HepG2 (cell line): ENCODE measurements around the gene UGT2A2. TPM values are rescaled to one million over a fixed set of nuclear protein-coding genes. Genes with fewer than 3 reads are reported as not detected.

ENCODE experiments used
- ATAC-seq: fragments of 200-7000 bp; cut with Tn5 transposase; 3 replicates; pipeline ENCODE4 v1.9.1; 2020; ENCODE audit warnings: mild to moderate bottlenecking, moderate library complexity
- BruUV-seq: library from RNA; stranded (reverse); fragments of 400-500 nt; replicated peaks from 2 replicates; lab custom pipeline; 2021; lab: Mats Ljungman, UMichigan
- CTCF ChIA-PET: fragments of 300-600 bp; formaldehyde crosslinking; extraction: SDS; loops from one replicate; lab custom pipeline; 2021; ENCODE audit warnings: low total read pairs, inconsistent platforms, low intra/inter-chr PET ratio; lab: Yijun Ruan, JAX
- POLR2A ChIA-PET: fragments of 350-600 bp; sonication (Branson Sonifier 250); formaldehyde crosslinking; loops from one replicate; lab custom pipeline; 2020; ENCODE audit warnings: antibody characterized with exemption, inconsistent platforms; lab: Yijun Ruan, JAX
- DNase-seq: peaks from one replicate; pipeline ENCODE4 v3.0.0-alpha.2; 2015; ENCODE audit warnings: low spot score
- FAIRE-seq: peaks from 3 replicates; lab custom pipeline; 2011; peaks lifted over from hg19 to GRCh38; lab: Jason Lieb, UNC
- H2AFZ ChIP-seq: one replicate; pipeline ENCODE4 v1.6.1; 2011; ENCODE audit warnings: low read length, inconsistent platforms
- H3K27ac ChIP-seq: fragments of 300-600 bp; 3 replicates; pipeline ENCODE4 v1.8.0; 2011; ENCODE audit warnings: mixed run types, mild to moderate bottlenecking, mixed read lengths, low read length, inconsistent platforms; ENCODE audit not compliant: insufficient read depth; ENCODE audit errors: extremely low read length
- H3K27me3 ChIP-seq, 2 experiments: fragments of 200-600 bp in 1 of 2; 2 replicates in 1 of 2; 3 replicates in 1 of 2; pipeline versions ENCODE4 v1.6.0 to v1.8.0; 2011; ENCODE audit warnings: low read length in 2 of 2, mild to moderate bottlenecking in 2 of 2, moderate library complexity in 2 of 2, inconsistent platforms in 1 of 2; ENCODE audit not compliant: insufficient read depth in 2 of 2, control insufficient read depth in 1 of 2
- H3K36me3 ChIP-seq, 2 experiments: fragments of 200-600 bp in 1 of 2; replicated peaks in 1 of 2; 2 replicates in 1 of 2; 3 replicates in 1 of 2; pipeline versions ENCODE4 v1.5.1 to v1.8.0; 2011; ENCODE audit warnings: low read length in 2 of 2, inconsistent platforms in 1 of 2; ENCODE audit not compliant: insufficient read depth in 2 of 2, control insufficient read depth in 1 of 2
- H3K4me1 ChIP-seq: 2 replicates; pipeline ENCODE4 v1.5.1; 2012; ENCODE audit warnings: low read length, inconsistent platforms; ENCODE audit not compliant: insufficient read depth
- H3K4me2 ChIP-seq: 2 replicates; pipeline ENCODE4 v1.6.0; 2011; ENCODE audit warnings: low read depth, low read length, inconsistent platforms
- H3K4me3 ChIP-seq, 3 experiments: fragments of 200-600 bp in 1 of 3; sonication (generic), shearing (Covaris generic) in 1 of 3; replicated peaks in 1 of 3; 2 replicates each; pipeline ENCODE4 v1.5.1; 2011 to 2016; ENCODE audit warnings: low read length in 3 of 3, inconsistent platforms in 2 of 3, low read depth in 2 of 3, mild to moderate bottlenecking in 2 of 3, control low read depth in 1 of 3, mixed read lengths in 1 of 3; ENCODE audit not compliant: insufficient read depth in 1 of 3
- H3K79me2 ChIP-seq: one replicate; pipeline ENCODE4 v1.6.1; 2011; ENCODE audit warnings: low read length, inconsistent platforms; ENCODE audit not compliant: insufficient read depth
- H3K9ac ChIP-seq: 2 replicates; pipeline ENCODE4 v1.6.0; 2011; ENCODE audit warnings: mild to moderate bottlenecking, low read depth, low read length, inconsistent platforms; ENCODE audit not compliant: insufficient read depth
- H3K9me3 ChIP-seq: 2 replicates; pipeline ENCODE4 v1.5.1; 2012; ENCODE audit warnings: mild to moderate bottlenecking, low read length
- H4K20me1 ChIP-seq: 2 replicates; pipeline ENCODE4 v1.6.0; 2011; ENCODE audit warnings: inconsistent platforms, mild to moderate bottlenecking, low read length, moderate library complexity; ENCODE audit not compliant: insufficient read depth
- GATAD2A ChIP-seq: IDR thresholded peaks from 2 replicates; pipeline ENCODE4 v1.6.1; 2016
- HNF4A ChIP-seq: sonication (generic); formaldehyde crosslinking; IDR thresholded peaks from 2 replicates; pipeline ENCODE4 v1.4.0; 2020; ENCODE audit warnings: missing genetic modification reagents
- PAXIP1 ChIP-seq: sonication (generic); formaldehyde crosslinking; conservative IDR thresholded peaks from 2 replicates; pipeline ENCODE4 v1.4.0; 2020; ENCODE audit warnings: mild to moderate bottlenecking, missing genetic modification reagents, moderate library complexity
- SMARCC2 ChIP-seq: fragments of 450-650 bp; IDR thresholded peaks from 2 replicates; pipeline ENCODE4 v1.6.1; 2017; ENCODE audit warnings: antibody characterized with exemption, mild to moderate bottlenecking
- ZMYM4 ChIP-seq: sonication (generic); formaldehyde crosslinking; IDR thresholded peaks from 2 replicates; pipeline ENCODE4 v1.8.1; 2023; ENCODE audit warnings: mild to moderate bottlenecking, missing genetic modification reagents
- ZNF296 ChIP-seq: sonication (generic); formaldehyde crosslinking; conservative IDR thresholded peaks from 2 replicates; pipeline ENCODE4 v1.5.0; 2020; ENCODE audit warnings: mild to moderate bottlenecking, missing genetic modification reagents
- ZNF652 ChIP-seq: IDR thresholded peaks from 2 replicates; pipeline ENCODE4 v1.6.1; 2016; ENCODE audit warnings: low read depth, borderline replicate concordance
- WGBS: methylation state at CpG from one replicate; pipeline ENCODE4 v1.1.6; 2017; ENCODE audit warnings: low lambda C conversion rate; 5-methylcytosine and 5-hydroxymethylcytosine counted together
- in situ Hi-C: cut with HindIII; loops from 2 replicates; pipeline ENCODE4 v1.10.0; 2017; ENCODE audit warnings: low pct_unique_long_range_greater_than_20kb; ENCODE audit not compliant: extremely low pct_ligation_motif_present
- intact Hi-C: fragments of 100-400 bp; cut with micrococcal nuclease; formaldehyde crosslinking; loops from one replicate; pipeline ENCODE4 v1.10.0; 2022; ENCODE audit not compliant: unreplicated experiment
- polyA plus RNA-seq, 8 experiments: library from polyadenylated mRNA; depleted of rRNA in 3 of 8; stranded (reverse) in 7 of 8; unstranded in 1 of 8; fragments of >200 nt; fragmentation: Illumina TruSeq in 4 of 8; extraction: Trizol in 4 of 8; gene quantifications; 2 replicates each; pipeline versions ENCODE4 v1.2.1 to v1.2.3, GENCODE V29; 2011 to 2016; ENCODE audit warnings: low read depth in 4 of 8, missing spikeins in 1 of 8, mixed read lengths in 1 of 8; ENCODE audit not compliant: insufficient read depth in 1 of 8
- total RNA-seq, 5 experiments: library from RNA; depleted of rRNA; stranded (reverse); fragments of >200 nt; fragmentation: Illumina TruSeq; extraction: Trizol; gene quantifications; 2 replicates each; pipeline ENCODE4 v1.2.3, GENCODE V29; 2016; ENCODE audit warnings: low read depth in 1 of 5
- TF ChIP-seq, protein P1 (sequence below): fragments of 450-650 bp; IDR thresholded peaks from 2 replicates; pipeline ENCODE4 v1.6.1; 2017
- TF ChIP-seq, protein P2 (sequence below): IDR thresholded peaks from 2 replicates; pipeline ENCODE4 v1.6.1; 2016; ENCODE audit warnings: missing compliant biosample characterization, missing genetic modification reagents, borderline replicate concordance

The UGT2A2 gene
- total and polyA plus RNA-seq, 2 of the 13 experiments (the other 11 are each of a cell fraction or from before 2014, with no cell fraction given): not detected

- TF ChIP-seq, protein P1, sequence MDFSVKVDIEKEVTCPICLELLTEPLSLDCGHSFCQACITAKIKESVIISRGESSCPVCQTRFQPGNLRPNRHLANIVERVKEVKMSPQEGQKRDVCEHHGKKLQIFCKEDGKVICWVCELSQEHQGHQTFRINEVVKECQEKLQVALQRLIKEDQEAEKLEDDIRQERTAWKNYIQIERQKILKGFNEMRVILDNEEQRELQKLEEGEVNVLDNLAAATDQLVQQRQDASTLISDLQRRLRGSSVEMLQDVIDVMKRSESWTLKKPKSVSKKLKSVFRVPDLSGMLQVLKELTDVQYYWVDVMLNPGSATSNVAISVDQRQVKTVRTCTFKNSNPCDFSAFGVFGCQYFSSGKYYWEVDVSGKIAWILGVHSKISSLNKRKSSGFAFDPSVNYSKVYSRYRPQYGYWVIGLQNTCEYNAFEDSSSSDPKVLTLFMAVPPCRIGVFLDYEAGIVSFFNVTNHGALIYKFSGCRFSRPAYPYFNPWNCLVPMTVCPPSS: no peak
- TF ChIP-seq, protein P2, sequence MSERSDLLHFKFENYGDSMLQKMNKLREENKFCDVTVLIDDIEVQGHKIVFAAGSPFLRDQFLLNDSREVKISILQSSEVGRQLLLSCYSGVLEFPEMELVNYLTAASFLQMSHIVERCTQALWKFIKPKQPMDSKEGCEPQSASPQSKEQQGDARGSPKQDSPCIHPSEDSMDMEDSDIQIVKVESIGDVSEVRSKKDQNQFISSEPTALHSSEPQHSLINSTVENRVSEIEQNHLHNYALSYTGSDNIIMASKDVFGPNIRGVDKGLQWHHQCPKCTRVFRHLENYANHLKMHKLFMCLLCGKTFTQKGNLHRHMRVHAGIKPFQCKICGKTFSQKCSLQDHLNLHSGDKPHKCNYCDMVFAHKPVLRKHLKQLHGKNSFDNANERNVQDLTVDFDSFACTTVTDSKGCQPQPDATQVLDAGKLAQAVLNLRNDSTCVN (CRISPR knock-in tag): no peak
- no peak for TF ChIP-seq ZNF296 (CRISPR knock-in tag)
These were observed 76.0 kb downstream of the UGT2A2 start (continued) for GRCh38 chr4:69563424-69563823.

- POLR2A ChIA-PET: no interaction called here
- intact Hi-C loops: no loop called here
These were observed 89.8 kb downstream of the UGT2A2 start for GRCh38 chr4:69549651-69550050.

More at GRCh38 chr4:69549651-69550050, 89.8 kb downstream of the UGT2A2 start:
- Histone ChIP-seq H3K4me2 (no peak overlapping the region), H3K4me3 (no peak overlapping the region), H3K27ac (no peak overlapping the region), H3K9me3 (no peaks in the 10 kb centered on the region), H3K9ac (no peak overlapping the region), H2AFZ (no peak overlapping the region), H4K20me1 (no peaks in the 10 kb centered on the region), H3K36me3 (no peaks in the 10 kb centered on the region), H3K27me3 (no peaks in the 10 kb centered on the region), H3K4me1 (peaks cover 30% of the 10 kb centered on the region), H3K79me2 (no peaks in the 10 kb centered on the region)
- in situ Hi-C loops: no loop called here
- ATAC-seq: peak; percentile 70
- TF ChIP-seq HNF4A (CRISPR knock-in tag) (peak; percentile 21; the same call in 1 of the 2 replicates), ZMYM4 (CRISPR knock-in tag) (peak; percentile 48; the same call in 1 of the 2 replicates), SMARCC2 (no peak), PAXIP1 (CRISPR knock-in tag) (0 out of 2 replicates have a peak, but pooled peaks have one; percentile 16), ZNF652 (CRISPR knock-in tag) (peak; percentile 74; the same call in 1 of the 2 replicates), GATAD2A (0 out of 2 replicates have a peak, but pooled peaks have one; percentile 17)
- BruUV-seq: no TSS peak
- FAIRE-seq: no peak
- CTCF ChIA-PET: no interaction called here
- no peak for DNase-seq
- 4% methylated on average over 2 of the region's 2 CpGs for WGBS
